ENCODE results near the gene BCKDHB. TPM values are rescaled to one million over a fixed set of nuclear protein-coding genes. Genes with fewer than 3 reads are reported as not detected.

The BCKDHB gene
- total and polyA plus RNA-seq, 12 donors: 6.4 to 33.9 (median 18.9) TPM

GRCh38 chr6:80319196-80319595 lies 212.7 kb downstream of the BCKDHB start:
- WGBS, 4 donors: 55 to 70% (median 59%) methylated on average over 2 of the region's 2 CpGs
- no peak for DNase-seq
- no peak overlapping the region for H3K4me3 ChIP-seq
- no peaks in the 10 kb centered on the region for H3K36me3 ChIP-seq (replicated peaks in 1 of 2)
- H3K4me1 ChIP-seq (replicated peaks in 1 of 2): no peaks in the 10 kb centered on the region
- intact Hi-C loops (cut with DNase I): no loop called here
- H3K9me3 ChIP-seq (replicated peaks in 1 of 3): no peaks in the 10 kb centered on the region
- no peaks in the 10 kb centered on the region for H3K27me3 ChIP-seq
- TF ChIP-seq POLR2A (IDR thresholded peaks at IDR 0.05): no peak
- no peak for TF ChIP-seq CTCF (IDR thresholded peaks at IDR 0.05)
- no peak overlapping the region for H3K27ac ChIP-seq

- WGBS, 4 donors: 76 to 89% (median 83%) methylated on average over 2 of the region's 2 CpGs
- no peaks in the 10 kb centered on the region for H3K27me3 ChIP-seq
- no peak overlapping the region for H3K4me3 ChIP-seq
- no peaks in the 10 kb centered on the region for H3K4me1 ChIP-seq (replicated peaks in 1 of 2)
- no peak for DNase-seq
- no peak overlapping the region for H3K27ac ChIP-seq
- no peaks in the 10 kb centered on the region for H3K9me3 ChIP-seq (replicated peaks in 1 of 3)
- intact Hi-C loops (cut with DNase I): no loop called here
- no peaks in the 10 kb centered on the region for H3K36me3 ChIP-seq (replicated peaks in 1 of 2)
- no peak for TF ChIP-seq POLR2A (IDR thresholded peaks at IDR 0.05)
- no peak for TF ChIP-seq CTCF (IDR thresholded peaks at IDR 0.05)
Measured at GRCh38 chr6:80321011-80321410, 214.5 kb downstream of the BCKDHB start.

- no peak overlapping the region for H3K27ac ChIP-seq
- no peaks in the 10 kb centered on the region for H3K9me3 ChIP-seq (replicated peaks in 1 of 3)
- intact Hi-C loops (cut with DNase I): no loop called here
- H3K36me3 ChIP-seq (replicated peaks in 1 of 2): no peaks in the 10 kb centered on the region
- TF ChIP-seq POLR2A (IDR thresholded peaks at IDR 0.05) (no peak), CTCF (IDR thresholded peaks at IDR 0.05) (no peak)
- H3K4me1 ChIP-seq (replicated peaks in 1 of 2): no peaks in the 10 kb centered on the region
- 70 to 77% (median 73%) methylated on average over 3 of the region's 3 CpGs for WGBS, 4 donors
- DNase-seq: no peak
- no peak overlapping the region for H3K4me3 ChIP-seq
- no peaks in the 10 kb centered on the region for H3K27me3 ChIP-seq
Measured at GRCh38 chr6:80325742-80326141, 219.3 kb downstream of the BCKDHB start.

- Histone ChIP-seq H3K9me3 (replicated peaks in 1 of 3) (no peaks in the 10 kb centered on the region), H3K36me3 (replicated peaks in 1 of 2) (no peaks in the 10 kb centered on the region), H3K27me3 (no peaks in the 10 kb centered on the region), H3K27ac (no peak overlapping the region), H3K4me1 (replicated peaks in 1 of 2) (no peaks in the 10 kb centered on the region), H3K4me3 (no peak overlapping the region)
- intact Hi-C loops (cut with DNase I): no loop called here
- DNase-seq: no peak
- WGBS, 4 donors: 45 to 58% (median 51%) methylated on average over 1 of the region's 1 CpG
- TF ChIP-seq CTCF (IDR thresholded peaks at IDR 0.05) (no peak), POLR2A (IDR thresholded peaks at IDR 0.05) (no peak)
Measured at GRCh38 chr6:80328652-80329051, 222.2 kb downstream of the BCKDHB start.
